ENCODE results near the gene UIMC1.
"Not testable (repeated sequence)": the region's sequence is repeated elsewhere in the genome, so short reads cannot be mapped to it uniquely, and the experiment has no call there.

Gene UIMC1

DNA sequence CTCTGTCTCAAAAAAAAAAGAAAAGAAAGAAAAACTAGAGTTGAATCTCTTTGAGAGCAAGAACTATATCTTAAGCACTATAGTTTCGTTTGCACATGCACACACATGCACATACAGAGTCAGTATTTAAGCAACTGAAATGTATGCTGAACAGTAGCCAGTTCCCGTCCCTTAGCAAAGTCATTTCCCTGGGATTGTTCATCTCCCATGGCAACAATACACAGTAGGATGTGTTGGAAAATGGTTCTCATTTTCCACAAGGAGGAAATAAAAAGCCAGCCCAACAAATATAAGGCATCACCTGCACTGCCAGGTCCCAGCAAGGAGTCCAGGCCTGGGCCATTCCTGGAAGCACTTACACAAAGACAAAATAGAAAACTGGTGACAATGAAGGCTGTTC lies 11.8 kb upstream of the UIMC1 start:
- in situ Hi-C loops (cut with HindIII; ENCODE audit: low pct_ligation_motif_present, low pct_unique_long_range_greater_than_20kb, low sequenced_read_pairs) = no loop called here
- DNase-seq = no peak

DNA sequence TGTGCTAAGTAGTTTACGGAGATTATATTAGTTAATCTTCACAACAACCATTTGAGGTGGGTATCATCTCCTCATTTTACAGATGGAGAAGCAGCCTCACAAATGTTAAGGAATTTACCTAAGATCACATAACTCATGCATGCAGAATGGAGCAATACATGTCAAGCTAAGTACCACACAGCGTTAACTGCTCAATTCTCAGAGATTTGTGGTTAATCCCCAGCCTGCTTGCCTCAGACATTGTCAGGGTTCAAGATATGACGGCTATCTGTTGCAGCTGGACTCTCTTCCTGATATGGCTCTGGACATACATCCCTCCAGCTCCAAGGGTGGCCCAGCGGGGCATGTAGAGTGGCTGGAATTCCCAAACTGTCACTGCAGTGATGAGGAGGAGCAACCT lies 8.6 kb upstream of the UIMC1 start:
- DNase-seq = no peak
- in situ Hi-C loops (cut with HindIII; ENCODE audit: low pct_ligation_motif_present, low pct_unique_long_range_greater_than_20kb, low sequenced_read_pairs) = no loop called here

DNA sequence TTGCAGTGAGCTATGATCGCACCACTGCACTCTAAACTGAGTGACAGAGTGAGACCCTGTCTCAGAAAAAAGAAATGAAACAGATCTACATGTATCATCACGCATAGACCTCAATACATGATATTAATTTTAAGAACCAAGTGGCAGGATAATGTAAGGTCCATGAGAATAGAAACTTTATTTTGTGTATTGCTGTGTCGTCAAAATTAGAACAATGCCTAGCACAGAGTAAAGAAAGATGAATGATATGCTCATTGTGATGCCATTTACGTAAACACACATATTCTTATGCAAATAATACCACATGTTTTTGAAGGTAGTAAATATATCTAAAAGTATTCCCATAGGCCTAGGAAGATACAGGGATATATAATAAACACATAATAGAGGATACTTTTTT lies 3.6 kb upstream of the UIMC1 start:
- DNase-seq = no peak
- in situ Hi-C loops (cut with HindIII; ENCODE audit: low pct_ligation_motif_present, low pct_unique_long_range_greater_than_20kb, low sequenced_read_pairs) = no loop called here

DNA sequence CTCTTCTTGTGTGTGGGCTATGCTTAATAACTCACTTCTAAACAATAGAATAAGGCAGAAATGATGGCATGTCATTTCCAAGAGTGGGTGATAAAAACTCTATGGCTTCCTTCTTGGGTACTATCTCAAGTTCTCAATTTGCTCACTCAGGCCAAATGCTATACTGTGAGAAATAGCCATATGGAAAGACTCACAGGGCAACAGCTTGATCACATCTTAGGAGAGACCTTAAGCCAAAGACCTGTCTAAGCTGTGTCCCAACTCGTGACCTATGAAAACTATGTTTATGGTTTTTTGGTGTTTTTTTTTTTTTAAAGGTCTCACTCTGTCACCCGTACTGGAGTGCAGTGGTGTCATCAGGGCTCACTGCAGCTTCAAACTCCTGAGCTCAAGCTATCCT lies 2.1 kb upstream of the UIMC1 start:
- in situ Hi-C loops (cut with HindIII; ENCODE audit: low pct_ligation_motif_present, low pct_unique_long_range_greater_than_20kb, low sequenced_read_pairs) = no loop called here
- no peak for DNase-seq

DNA sequence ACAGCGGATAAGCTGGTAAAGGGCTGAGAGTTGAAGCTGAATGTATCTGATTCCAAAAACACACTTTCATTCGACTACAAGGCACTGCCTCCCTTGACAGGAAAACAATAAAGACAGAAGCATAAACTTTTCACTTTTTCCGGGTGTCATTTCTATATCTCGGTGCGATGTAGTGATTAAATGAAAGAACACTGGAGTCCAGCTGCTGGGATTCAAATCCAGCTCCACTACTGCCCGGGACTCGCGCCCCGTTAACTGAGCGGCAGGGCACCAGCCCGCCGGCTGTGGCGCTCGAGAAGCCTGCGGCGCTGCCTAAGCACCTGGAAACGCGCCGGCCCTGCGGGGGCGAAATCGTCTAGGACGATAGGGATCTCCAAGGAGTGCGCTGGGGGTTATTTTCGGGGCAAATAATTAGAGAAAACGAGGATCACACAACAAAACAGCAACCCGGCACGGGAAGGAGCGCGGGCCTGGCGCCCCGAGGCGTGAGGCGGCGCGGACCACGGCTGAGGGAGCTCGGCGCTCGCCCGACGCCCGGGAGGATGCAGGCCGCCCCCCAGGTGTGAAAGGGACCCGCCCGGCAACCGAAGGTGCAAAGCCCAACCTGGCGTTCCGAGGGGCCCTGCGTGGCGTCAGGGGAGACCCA lies 837 bp downstream of the UIMC1 start:
- in situ Hi-C loops (cut with HindIII; ENCODE audit: low pct_ligation_motif_present, low pct_unique_long_range_greater_than_20kb, low sequenced_read_pairs) = no loop called here
- peak; percentile 77 for DNase-seq

DNA sequence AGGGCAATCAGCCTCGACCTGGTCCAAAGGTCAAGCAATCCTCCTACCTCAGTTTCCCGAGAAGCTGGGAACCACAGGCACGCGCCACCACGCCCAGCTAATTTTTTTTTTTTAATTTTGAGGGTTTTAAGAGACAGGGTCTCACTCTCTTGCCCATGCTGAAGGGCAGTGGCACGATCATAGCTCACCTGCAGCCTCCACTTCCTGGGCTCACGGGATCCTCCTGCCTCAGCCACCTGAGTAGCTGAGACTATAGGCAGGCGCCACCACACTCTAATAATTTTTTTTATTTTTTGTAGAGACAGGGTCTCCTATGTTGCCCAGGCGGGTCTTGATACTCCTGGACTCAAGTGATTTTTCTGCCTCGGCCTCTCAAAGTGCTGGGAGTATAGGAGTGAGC lies 1.6 kb downstream of the UIMC1 start:
- in situ Hi-C loops (cut with HindIII; ENCODE audit: low pct_ligation_motif_present, low pct_unique_long_range_greater_than_20kb, low sequenced_read_pairs) = no loop called here

DNA sequence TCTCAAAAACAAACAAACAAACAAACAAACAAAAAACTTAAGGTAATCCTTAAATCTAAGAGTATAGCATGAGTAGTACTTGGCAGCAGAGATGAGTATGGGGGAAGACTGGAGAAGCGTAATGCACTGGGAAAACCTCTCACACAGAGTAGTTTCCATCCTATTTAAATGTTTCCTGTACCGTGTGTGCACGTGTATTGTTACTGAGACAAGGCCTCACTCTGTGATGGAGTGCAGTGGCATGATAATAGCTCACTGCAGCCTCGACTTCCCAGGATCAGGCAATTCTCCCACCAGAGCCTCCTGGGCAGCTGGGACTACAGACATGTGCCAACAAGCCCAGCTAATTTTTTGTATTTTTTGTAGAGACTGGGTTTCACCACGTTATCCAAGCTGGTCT lies 2.9 kb downstream of the UIMC1 start:
- no peak for DNase-seq
- in situ Hi-C loops (cut with HindIII; ENCODE audit: low pct_ligation_motif_present, low pct_unique_long_range_greater_than_20kb, low sequenced_read_pairs) = no loop called here

More for the DNA sequence above, 1.6 kb downstream of the UIMC1 start:
- no peak for DNase-seq

DNA sequence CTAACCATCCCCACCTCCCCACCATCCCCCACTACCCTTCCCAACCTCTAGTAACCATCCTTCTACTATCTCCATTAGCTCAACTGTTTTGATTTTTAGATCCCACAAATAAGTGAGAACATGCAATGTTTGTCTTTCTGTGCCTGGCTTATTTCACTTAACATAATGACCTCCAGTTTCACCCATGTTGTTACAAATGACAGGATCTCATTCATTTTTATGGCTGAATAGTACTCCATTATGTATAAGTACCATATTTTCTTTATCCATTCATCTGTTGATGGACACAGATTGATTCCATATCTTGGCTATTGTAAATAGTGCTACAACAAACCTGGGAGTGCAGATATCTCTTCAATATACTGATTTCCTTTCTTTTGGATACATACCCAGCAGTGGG lies 7.1 kb downstream of the UIMC1 start:
- in situ Hi-C loops (cut with HindIII; ENCODE audit: low pct_ligation_motif_present, low pct_unique_long_range_greater_than_20kb, low sequenced_read_pairs); DNase-seq: not testable (repeated sequence)

DNA sequence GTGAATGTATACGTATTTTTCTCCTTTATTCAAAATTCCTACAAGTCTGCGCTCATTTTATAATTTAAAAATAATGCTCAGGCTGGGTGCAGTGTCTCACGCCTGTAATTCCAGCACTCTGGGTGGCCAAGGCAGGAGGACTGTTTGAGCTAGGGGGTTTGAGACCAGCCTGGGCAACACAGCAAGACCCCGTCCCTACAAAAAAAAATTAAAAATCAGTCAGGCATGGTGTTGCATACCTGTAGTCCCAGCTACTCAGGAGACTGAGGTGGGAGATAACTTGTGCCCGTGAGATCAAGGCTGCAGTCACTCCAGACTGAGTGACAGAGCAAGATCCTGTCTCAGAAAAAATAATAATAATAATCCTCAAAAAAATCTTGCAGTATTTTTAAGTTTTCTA lies 7.8 kb downstream of the UIMC1 start:
- in situ Hi-C loops (cut with HindIII; ENCODE audit: low pct_ligation_motif_present, low pct_unique_long_range_greater_than_20kb, low sequenced_read_pairs) = no loop called here
- no peak for DNase-seq

DNA sequence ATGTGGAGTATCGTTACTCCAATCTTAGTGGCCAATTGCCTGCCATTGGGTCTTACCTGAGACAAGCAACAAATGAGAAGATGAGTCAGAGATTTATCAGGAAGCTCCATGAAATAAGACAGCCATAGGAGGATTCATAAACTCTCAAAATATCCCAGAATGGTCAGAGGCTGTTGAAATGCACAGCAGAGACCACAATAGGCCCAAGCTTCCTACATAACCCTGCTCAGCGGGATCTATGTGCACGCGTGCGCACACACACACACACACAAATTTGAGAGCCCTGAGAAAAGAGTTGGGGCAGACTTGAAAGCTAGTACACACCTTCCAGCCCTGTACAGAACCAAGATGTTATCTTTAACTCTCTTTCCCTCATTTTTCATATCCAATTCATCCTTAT lies 9.8 kb downstream of the UIMC1 start:
- in situ Hi-C loops (cut with HindIII; ENCODE audit: low pct_ligation_motif_present, low pct_unique_long_range_greater_than_20kb, low sequenced_read_pairs) = no loop called here
- no peak for DNase-seq

DNA sequence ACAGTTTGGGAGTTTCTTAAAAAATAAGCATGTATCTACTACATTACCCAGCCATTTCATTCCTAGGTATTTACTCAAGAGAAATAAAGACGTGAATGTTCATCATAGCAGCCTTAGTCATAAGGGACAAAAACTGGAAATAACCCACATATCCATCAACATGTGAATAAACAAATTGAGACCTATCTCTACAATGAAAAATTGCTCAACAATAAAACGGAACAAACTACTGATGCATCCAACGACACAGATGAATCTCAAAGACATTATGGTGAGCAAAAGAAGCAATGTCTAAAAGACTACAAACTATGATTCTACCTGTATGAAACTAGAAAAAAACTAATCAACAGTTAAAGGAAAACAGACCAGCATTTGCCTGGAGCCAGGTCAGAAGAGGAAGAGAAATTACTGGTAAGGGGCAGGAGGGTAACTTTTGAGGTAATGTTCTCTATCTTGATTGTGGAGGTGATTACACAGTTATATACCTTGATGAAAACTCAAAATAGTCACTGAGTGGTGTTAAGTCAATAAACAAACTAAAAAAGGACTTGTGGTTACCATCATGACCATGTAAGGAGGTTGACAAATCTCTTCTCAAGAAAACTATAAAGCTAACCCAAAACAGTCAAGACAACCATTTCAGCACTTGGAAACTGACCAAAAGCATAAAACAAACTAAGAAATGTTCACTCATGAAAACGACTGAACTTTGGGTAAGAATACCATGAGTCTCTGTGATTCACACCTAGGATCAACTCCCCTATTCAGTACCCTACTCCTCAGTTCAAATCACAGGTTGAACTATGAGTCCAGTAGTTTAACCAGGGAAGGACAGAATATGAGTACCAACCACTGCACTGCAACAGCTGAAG lies 10.4 kb downstream of the UIMC1 start:
- in situ Hi-C loops (cut with HindIII; ENCODE audit: low pct_ligation_motif_present, low pct_unique_long_range_greater_than_20kb, low sequenced_read_pairs) = no loop called here
- no peak for DNase-seq

DNA sequence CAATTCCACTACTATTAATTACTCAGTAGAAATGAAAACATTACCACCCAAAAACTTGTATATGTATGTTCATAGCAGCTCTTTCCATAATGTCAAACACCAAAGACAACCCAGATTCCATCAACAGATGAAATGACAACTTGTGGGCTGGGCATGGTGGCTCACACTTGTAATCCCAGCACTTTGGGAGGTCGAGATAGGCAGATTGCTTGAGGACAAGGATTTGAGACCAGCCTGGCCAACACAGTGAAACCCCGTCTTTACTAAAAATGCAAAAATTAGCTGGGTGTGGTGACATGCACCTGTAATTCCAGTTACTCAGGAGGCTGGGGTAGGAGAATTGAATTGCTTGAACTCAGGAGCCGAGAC lies 11.5 kb downstream of the UIMC1 start:
- DNase-seq = no peak
- in situ Hi-C loops (cut with HindIII; ENCODE audit: low pct_ligation_motif_present, low pct_unique_long_range_greater_than_20kb, low sequenced_read_pairs) = no loop called here

DNA sequence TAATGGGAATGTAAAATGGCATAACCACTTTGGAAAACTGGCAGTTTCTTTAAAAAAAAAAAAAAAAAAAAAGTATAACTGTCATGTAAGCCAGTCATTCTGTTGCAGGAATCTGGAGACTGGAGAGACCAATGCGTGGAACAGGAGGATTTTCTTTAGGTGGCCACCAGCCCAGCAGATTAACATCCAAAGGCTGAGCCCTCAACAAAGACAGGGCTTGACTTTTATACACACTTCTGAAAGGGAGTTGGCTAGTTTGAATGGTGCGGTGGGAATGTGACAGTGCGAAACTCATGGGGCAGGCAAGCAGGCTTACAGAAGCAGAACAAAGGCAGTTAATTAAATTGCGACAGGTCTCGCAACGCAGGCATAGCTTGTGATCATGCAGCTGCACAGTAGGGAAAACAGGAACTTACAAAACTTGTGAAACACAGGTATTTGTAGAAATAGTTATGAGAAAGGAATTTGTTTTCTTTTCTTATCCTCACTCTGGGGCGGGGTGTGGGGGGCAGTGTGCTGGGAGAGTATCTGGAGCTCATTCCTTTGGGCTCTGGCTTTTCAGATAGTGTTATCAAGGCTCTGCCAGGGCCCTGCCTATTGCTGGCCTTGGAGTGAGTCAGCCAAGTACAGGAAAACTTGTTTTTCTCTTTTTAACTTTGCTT lies 12.0 kb downstream of the UIMC1 start:
- no peak for DNase-seq
- in situ Hi-C loops (cut with HindIII; ENCODE audit: low pct_ligation_motif_present, low pct_unique_long_range_greater_than_20kb, low sequenced_read_pairs) = no loop called here

DNA sequence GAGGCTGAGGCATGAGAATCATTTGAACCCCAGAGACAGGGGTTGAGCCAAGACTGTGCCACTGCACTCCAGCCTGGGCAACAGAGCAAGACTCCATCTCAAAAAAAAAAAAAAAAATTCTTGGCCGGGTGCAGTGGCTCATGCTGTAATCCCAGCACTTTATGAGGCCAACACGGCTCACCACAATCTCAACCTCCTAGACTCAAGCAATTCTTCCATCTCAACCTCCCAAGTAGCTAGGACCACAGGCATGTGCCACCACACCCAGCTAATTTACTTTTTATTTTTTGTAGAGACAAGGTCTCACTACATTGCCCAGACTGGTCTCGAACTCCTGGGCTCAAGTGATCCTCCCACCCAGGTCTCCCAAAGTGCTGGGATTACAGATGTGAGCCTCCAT lies 13.5 kb downstream of the UIMC1 start:
- in situ Hi-C loops (cut with HindIII; ENCODE audit: low pct_ligation_motif_present, low pct_unique_long_range_greater_than_20kb, low sequenced_read_pairs); DNase-seq: not testable (repeated sequence)

DNA sequence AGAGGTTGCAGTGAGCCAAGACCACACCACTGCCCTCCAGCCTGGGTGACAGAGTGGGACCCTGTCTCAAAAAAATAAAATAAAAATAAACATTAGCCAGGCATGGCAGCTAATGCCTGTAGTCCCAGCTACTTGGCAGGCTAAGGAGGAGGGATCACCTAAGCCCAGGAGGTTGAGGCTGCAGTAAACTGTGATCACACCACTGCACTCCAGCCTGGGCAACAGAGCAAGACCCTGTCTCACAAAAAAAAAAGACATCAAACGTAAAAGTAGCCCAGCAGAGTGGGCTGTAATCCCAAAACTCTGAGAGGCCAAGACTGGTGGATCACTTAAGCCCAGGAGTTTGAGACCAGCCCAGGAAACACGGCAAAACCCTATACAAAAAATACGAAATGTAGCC lies 19.0 kb downstream of the UIMC1 start:
- in situ Hi-C loops (cut with HindIII; ENCODE audit: low pct_ligation_motif_present, low pct_unique_long_range_greater_than_20kb, low sequenced_read_pairs) = no loop called here
- no peak for DNase-seq

DNA sequence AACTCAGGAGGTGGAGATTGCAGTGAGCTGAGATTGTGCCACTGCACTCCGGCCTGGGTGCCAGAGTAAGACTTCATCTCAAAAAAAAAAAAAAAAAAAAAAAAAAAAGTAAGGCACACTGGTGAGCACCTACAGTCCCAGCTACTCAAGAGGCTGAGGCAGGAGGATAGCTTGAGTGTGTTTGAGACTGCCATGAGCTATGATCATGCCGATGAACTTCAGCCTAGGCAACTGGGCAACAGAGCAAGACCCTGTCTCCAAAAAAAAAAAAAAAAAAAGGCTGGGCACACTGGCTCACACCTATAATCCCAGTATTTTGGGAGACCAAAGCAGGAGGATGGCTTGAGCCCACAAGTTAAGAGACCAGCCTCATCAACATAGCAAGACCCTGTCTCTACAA lies 20.3 kb downstream of the UIMC1 start:
- DNase-seq = no peak
- in situ Hi-C loops (cut with HindIII; ENCODE audit: low pct_ligation_motif_present, low pct_unique_long_range_greater_than_20kb, low sequenced_read_pairs) = no loop called here

DNA sequence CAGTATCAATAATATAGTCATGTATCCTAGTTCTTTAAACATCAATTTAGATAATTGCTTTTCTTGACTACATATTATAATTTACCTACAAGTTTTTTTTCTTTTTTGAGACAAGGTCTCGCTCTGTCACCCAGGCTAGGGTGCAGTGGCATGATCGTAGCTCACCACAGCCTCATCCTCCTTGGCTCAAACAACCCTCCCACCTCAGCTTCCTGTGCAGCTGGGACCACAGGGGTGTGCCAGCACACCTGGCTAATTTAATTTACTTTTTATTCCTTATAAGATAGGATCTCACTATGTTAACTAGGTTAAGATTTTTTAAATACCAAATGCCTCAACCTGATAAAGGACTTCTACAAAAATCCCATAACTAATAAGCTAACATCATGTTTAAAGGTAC lies 21.1 kb downstream of the UIMC1 start:
- in situ Hi-C loops (cut with HindIII; ENCODE audit: low pct_ligation_motif_present, low pct_unique_long_range_greater_than_20kb, low sequenced_read_pairs) = no loop called here

DNA sequence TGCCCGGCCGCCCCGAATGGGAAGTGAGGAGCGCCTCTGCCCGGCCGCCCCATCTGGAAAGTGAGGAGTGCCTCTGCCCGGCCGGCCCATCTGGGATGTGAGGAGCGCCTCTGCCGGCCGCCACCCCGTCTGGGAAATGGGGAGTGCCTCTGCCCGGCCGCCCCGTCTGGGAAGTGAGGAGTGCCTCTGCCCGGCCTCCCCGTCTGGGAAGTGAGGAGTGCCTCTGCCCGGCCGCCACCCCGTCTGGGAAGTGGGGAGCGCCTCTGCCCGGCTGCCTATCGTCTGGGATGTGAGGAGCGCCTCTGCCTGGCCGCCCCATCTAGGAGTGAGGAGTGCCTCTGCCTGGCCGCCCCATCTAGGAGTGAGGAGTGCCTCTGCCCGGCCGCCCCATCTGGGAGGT lies 22.4 kb downstream of the UIMC1 start:
- in situ Hi-C loops (cut with HindIII; ENCODE audit: low pct_ligation_motif_present, low pct_unique_long_range_greater_than_20kb, low sequenced_read_pairs); DNase-seq: not testable (repeated sequence)

More for the DNA sequence above, 21.1 kb downstream of the UIMC1 start:
- no peak for DNase-seq

DNA sequence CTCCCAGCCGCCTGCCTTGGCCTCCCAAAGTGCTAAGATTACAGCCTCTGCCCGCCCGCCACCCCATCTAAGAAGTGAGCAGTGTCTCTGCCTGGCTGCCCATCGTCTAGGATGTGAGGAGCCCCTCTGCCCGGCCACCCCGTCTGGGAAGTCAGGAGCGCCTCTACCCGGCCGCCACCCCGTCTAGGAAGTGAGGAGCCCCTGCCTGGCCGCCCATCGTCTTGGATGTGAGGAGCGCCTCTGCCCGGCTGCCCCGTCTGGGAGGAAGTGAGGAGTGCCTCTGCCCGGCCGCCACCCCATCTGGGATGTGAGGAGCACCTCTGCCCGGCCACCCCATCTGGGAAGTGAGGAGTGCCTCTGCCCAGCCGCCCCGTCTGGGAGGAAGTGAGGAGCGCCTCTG lies 23.0 kb downstream of the UIMC1 start:
- DNase-seq; in situ Hi-C loops (cut with HindIII; ENCODE audit: low pct_ligation_motif_present, low pct_unique_long_range_greater_than_20kb, low sequenced_read_pairs): not testable (repeated sequence)

DNA sequence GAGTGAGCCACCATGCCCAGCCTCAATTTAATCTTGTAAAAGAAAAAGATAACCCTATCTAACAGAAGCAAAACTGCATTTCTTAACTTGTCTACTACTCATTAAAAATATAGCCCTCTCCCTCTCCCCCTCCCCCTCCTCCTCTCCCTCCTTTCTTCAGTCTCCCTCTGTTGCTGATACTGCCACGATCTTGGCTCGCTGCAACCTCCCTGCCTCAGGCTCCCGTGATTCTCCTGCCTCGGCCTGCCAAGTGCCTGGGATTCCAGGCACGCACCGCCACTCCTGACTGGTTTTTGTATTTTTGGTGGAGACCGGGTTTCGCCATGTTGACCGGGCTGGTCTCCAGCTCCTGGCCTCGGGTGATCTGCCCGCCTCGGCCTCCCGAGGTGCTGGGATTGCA lies 23.5 kb downstream of the UIMC1 start:
- DNase-seq; in situ Hi-C loops (cut with HindIII; ENCODE audit: low pct_ligation_motif_present, low pct_unique_long_range_greater_than_20kb, low sequenced_read_pairs): not testable (repeated sequence)

Measured in ACHN (cell line).